Measurements from ENCODE around the gene AGPAT4.

DNA sequence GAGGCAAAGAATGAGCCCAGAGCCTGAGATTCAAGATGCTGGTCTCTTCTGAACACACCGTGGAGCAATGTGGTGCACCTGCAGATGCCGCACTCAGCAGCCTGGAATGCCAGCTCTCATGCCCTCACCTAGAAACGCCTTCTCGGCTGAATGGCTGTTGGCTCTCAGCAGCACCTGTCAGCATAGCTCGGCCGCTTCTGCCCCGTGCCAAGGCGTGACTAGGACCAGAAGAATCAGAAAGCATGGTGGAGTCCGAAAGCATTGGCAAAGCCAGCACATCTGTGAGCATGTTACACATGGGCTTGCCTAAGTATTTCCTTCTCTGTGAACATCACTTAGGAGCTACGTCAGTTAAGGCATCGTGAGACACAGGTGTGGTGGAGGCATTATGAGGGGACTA, 141.5 kb downstream of the AGPAT4 start:
- TF ChIP-seq POLR2AphosphoS5 (IDR thresholded peaks at IDR 0.05; ENCODE audit: borderline replicate concordance, low read depth, low read length) (no peak), EZH2 (IDR thresholded peaks at IDR 0.05) (no peak), FOXP2 (optimal IDR thresholded peaks at IDR 0.05; ENCODE audit: control extremely low read depth, extremely low read length, insufficient read depth) (no peak)

Data from SK-N-MC (cell line).